GM19455 (cell line): ENCODE data around the gene ZDHHC3.

Source experiments
- ATAC-seq: cut with Tn5 transposase; IDR thresholded peaks from one replicate; pipeline ENCODE4 v1.9.1; 2021; ENCODE audit not compliant: unreplicated experiment

The ZDHHC3 gene

DNA sequence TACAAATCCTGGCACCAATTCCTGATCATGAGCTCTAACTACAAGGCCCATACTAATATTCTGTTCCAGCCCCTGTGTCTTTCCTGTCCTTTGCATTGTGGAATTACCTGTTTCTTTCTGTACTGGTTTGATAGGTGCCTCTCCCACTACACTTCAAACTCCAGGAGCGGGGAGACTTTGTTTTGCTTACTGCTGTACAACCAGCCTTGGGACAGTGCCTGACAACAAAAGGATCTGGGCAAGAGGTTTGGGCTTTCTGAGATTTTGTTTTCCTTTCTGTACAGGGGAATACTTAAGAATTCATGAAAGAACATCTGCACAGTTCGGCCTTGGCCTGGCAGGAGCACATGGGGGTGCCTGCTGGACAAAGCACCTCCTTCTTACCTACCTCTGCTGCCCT lies 45.1 kb downstream of the ZDHHC3 start:
- ATAC-seq = no peak

DNA sequence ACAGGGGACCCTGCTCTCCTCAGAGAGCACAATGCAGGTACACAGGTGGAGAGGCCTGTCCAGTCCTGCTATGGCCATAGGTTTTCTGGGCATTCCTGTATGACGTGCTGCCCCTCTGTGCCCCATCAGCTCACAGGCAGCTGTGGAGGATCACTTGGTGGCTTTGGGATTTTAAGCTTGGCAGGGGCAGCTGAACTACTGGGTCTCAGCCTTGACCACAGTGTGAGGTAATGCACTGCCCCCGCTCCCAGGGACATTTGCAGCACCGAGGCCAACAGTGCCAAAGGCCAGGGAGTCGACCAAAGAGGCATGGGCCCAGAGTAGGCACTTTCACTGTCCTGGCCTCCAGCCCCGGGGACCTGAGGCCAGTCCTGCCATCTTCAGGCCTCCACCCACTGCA lies 46.2 kb downstream of the ZDHHC3 start:
- no peak for ATAC-seq

DNA sequence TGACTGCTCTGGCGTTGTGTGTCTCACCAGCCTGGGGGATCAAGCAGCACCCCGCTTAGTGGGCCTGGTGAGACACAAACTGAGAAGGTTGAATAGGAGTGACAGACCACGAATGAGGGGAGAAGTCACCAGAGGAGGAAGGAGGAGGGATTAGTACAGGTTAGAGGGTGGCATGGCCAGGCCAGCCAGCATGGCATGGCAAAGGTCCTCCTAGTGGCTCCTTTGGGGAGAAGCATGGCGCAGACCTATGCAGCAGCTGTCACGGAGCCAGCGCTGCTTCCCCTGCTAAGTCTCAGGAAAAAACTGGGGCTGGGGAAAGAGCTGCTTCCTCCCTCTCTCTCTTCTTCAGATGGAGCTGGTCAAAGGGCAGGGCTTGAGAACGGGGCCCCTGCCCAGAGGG lies 48.6 kb downstream of the ZDHHC3 start:
- no peak for ATAC-seq

DNA sequence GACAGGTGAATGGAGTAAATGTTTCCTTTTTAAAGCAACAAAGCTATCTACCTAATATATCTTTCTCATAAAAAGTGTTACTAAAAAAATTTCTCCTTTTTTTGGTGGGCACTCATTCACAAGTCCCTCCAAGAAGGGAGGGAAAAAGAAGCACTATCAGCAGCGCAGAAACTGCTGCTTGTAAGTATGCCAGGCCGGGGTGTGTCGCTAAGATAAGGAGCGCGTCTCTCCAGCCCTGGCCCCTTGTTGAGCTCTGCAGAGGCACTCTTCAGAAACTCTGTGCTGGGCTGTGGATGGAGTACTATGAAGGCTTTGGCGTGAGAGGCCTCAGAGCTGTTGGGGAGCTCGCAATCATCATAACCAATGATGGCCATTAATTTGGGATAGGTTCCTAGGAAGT lies 49.1 kb downstream of the ZDHHC3 start:
- ATAC-seq = no peak

DNA sequence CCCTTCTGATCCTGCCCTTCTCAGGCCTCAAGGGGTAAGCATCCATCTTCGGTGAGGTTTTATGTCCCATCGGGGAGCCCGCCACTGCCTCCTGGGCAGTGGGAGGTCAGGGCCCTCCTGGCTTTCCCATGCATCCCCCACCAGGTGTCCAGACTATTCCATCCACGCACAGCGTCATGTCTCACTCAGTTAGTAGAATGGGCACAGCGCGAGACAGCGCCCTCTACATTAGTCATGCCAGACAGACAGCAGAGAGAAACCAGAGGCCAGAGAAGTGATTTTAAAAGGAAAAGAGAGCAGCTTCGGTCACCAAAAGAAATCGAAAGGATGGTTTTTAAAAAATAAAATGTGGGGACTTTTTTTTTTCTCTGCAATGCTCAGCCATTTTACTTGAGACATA lies 49.8 kb downstream of the ZDHHC3 start:
- ATAC-seq = no peak

DNA sequence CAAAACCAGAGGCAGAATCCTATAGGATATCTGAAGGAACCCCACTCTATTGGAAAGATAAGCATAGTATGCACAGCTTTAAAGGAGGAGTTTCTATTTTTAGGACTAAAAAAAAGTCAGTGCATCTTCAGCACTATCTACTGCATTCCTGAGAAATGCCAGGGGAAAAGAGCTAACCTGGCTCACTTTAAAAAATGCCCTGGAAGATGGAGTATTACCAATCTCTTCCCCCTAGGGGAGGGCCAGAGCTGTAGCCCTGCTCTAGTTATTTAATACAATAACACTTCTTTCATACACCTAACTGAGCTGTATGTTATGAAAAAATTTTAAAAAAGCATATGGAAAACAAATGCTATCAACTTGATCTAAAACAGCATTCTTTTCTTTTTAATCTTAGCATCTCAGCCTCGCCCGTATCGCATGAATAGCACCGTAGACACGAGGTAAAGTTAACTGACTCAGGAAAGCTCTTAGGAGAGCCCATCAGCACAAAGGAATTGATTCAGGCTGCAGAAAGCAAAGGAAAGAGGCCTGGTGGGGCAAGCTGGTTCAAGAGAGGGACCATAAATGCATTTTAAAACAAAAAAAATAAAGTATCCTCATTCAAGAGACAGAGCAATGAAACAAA lies 51.4 kb downstream of the ZDHHC3 start:
- no peak for ATAC-seq

DNA sequence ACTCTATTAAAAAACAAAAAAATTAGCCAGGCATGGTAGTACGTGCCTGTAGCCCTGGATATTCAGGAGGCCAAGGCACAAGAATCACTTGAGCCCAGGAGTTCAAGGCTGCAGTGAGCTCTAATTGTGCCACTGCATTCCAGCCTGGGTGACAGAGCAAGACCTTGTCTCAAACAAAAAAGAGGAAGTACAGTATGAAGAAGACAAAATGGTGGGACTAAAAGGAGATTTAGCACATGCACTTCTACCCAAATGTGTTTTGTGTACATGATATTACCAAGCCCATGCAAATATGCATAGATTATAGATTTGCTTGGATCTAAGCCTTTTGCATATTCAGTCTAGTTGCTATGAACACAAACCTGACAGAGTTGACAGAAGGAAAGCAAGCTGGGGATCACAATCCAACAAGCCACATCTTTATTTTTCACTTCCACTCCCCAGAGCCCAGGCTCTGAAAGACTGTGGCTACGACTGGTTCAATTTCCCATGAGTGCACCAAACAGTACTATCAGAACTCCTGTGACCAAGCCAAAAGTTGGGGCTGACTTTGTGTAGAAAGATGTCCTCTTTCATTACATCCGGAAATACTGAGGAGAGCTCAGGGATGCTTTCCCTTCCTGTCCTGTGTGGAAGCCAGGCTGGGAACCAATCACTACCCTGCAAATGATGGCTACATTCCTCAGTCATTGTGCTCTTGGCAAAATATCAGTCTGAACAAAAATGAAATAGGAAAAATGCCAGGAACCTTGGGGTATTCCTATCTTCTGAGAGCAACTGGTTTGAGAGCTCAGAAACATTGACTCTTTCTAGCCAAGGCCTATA lies 52.1 kb downstream of the ZDHHC3 start:
- no peak for ATAC-seq

DNA sequence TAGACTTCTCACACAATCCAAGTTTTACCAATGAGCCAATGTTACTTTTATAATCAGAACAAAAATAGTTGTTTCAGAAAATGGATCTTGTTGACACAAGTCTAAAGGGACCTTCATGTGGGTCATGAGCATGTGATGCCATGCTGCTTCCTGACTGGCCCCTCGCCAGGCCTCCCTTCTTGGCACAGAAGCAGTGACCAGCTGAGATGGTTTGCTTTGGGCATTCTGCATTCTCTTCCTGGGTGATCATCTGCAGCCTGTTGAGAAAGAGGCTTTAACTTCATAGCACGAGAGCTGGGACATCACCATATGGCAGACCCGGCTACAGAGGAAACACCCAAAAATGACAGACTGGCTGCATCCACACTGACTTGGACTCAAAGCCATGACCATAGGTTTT lies 55.9 kb downstream of the ZDHHC3 start:
- no peak for ATAC-seq

DNA sequence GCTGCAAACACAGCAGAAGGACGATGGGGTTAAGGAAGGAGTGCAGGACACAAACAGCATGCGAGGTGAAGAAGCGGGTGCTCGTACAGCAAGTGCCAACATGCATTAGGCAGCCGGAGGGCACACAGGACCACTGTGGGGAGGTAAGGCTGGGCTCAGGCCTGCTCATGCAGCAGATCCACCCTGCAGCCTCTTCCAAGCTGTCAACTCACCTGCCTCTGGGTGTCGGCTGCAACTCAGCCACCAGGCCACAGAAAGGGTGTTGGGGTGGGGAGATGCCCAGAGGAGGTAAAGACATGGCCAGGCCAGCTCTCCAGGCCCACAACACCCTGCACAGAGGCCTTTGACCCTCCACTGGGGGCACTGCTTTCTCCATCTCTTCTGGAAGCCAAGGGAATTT lies 57.4 kb downstream of the ZDHHC3 start:
- ATAC-seq = no peak

DNA sequence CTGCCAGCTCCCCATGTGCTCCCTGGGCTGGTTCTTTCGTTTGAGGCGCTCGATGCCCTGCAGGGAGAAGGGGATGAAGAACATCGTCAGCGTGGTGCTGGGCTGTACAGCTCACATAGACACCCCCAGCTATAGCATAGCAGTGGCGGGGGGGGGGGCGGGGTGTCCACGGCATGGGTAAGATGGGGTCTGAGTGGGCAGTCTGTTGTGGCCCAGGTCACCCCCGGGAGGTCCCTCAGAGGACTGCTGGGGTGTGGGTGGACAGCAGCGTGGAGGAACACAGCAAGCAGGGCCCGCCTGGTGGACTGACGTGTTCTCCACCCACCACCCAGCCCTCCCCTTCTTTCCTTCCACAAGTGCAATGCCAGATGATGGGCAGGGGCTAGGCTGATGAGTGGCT lies 57.9 kb downstream of the ZDHHC3 start:
- ATAC-seq = no peak

DNA sequence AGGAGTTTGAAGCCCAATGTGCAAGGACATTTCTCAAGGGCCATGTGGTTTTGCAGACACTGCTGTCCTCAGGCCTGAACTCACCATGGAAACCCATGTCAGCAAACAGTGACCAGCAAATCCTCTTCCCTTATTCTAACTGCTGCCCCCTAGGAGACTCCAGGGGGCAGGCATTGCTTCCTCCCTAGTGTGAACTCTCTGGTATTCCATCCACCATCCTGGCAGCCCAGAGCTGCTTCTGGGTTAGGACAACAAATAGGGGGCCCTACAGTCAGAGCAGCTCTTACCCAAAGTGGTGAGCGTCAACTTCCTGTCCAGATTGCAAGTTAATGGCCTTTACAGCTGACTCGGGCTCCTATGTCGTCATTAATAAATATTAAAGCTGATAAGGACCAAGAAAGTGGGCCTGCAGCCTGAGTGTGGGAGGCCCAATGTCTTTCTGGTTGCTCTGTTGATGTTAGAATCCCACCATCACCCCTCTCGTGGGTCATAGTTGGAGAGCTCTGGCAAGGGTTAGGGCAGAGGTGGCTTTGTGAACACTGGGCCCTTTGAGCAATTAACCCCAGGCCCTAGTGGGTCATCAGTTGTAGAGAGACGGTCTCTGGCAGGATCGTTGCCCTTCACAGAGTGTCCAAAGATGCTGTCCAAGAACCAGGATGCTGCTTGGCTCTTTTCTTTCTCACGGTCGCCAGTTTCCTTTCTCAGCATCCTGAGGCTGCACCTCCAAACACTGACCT lies 60.1 kb downstream of the ZDHHC3 start:
- ATAC-seq = no peak

DNA sequence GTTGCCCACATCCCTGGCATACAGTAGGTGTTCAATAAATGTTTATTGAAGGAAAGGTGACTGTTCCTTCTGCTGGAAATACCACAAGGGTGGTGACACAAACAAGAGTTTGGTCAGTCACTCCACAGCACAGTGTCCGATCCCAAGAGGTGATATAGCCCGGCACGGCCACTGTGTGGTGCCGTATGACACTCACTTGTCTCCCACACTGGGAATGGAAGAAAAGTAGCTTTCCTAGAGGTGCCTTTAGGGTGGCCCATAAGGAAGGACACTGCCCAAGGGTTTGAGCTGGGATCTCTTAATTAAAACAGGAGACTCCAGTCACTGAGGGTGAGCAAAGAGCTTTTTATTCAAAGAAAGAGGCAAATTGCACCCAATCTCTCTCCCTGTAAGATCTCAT lies 61.0 kb downstream of the ZDHHC3 start:
- no peak for ATAC-seq

DNA sequence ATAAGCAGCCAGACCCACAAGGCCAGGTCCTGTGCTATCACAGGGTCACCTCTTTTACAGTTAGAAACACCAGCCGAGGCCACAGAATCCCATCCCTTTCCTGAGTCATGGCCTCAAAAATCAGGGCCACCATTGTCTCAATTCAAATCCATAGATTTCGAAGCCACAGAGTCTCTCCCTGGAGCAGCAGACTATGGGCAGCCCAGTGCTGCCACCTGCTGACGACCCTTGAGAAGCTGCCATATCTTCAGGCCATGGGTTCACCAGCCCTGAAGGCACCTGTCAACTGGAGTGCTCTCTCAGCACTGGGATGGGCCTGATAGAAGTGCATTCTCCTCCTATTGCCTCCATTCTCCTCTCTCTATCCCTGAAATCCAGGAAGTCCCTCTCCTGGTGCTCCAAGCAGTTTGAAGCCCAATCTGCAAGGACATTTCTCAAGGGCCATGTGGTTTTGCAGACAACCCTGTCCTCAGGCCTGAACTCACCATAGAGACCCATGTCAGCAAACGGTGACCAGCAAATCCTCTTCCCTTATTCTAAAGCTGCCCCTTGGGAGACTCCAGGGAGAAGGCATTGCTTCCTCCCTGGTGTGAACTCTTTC lies 62.0 kb downstream of the ZDHHC3 start:
- ATAC-seq = no peak

DNA sequence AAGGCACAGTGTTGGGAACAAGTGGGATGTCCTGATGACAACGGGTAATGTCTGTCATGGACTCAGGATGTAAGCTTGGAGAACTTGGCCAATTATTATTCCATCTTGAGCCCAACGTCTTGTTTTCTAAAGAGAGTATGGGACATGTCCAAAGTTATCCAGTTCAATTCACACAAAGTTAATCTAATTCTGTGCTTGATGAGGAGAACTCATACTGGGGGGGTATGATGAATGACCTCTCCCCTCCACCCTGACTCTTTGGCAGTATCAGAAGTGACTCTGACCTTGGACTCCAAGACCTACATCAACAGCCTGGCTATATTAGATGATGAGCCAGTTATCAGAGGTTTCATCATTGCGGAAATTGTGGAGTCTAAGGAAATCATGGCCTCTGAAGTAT lies 65.3 kb downstream of the ZDHHC3 start:
- no peak for ATAC-seq

DNA sequence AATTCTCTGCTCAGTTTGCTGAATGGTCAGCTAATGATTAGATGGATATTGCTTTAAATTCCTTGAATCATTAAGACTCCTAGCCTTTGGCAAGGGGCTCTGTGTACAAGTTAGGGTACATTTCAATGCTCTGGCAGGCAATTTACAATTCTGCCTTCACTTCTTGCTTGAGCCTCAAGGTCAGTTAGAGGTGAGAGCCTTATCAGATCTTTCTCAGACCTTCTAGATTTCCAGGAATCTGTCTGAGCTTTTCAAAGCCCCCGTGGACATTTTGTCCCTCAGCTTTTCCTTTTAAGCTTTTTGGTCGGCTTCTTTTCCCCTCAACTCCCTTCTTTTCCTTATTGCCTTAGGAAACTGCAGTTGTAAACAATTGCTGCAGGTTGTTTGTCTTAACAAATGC lies 66.9 kb downstream of the ZDHHC3 start:
- no peak for ATAC-seq

DNA sequence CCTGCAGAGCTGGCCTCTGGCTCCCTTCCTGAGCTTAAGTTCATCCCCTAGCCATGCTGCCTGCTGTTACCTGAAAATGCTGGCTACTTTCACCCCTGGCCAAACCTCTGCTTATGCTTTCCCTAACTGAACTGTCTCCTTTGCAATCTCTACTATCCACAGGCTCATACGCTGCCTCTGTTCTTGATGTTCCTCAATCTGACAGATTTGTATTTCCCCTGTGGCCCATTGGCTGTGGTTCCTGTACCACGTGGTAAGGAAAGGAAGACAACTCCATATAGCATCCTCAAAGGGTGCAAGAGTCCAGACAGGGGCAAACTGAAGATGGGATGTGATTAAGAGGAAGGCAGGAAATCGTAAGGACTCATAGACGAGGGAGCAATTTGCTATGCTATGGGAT lies 68.4 kb downstream of the ZDHHC3 start:
- ATAC-seq = no peak

DNA sequence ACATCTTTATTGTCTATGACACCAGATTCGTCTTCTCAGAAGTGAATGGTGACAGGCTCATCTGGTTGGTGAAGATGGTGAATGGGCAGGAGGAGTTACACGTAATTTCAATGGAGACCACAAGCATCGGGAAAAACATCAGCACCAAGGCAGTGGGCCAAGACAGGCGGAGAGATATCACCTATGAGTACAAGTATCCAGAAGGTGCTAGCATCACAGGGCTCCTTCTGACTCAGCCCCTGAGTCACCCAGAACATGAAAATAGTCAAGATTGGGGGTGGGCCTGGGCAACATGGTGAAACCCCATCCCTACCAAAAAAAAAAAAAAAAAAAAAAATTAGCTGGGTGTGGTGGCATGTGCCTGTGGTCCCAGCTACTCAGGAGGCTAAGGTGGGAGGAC lies 69.0 kb downstream of the ZDHHC3 start:
- ATAC-seq = no peak

DNA sequence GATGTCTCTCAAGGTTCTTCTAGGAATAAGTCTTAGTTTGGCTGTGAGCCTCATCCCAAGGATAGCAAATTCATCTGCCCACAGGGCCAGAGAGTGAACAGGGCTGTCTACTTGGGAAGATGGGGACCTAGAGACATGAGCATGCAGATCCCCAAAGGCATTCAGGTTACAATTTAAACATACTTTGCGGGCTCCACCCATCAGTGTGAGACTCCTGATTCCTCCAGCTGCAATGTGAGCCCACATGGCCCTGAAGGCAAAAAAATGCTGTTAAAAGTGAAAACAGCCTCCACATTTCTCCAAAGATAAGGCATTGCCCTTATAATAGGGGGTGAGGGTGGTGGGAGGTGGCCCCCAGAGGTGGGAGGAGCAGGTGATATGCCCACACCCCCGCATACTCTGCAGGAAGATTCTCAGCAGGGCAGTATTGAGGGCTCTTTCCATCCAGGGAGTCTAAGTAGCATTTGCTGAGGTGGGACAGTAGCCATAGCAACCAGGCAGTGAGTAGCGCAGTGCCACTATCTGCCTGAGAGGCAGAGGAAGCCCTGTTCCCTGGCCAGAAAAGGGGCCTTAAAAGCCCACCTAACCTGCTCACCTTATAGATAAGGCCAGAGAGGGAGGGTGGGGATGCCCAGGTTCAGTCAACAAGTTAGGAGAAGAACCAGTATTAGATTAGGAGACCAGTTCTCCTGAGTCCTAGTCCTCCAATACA lies 70.4 kb downstream of the ZDHHC3 start:
- ATAC-seq = no peak

DNA sequence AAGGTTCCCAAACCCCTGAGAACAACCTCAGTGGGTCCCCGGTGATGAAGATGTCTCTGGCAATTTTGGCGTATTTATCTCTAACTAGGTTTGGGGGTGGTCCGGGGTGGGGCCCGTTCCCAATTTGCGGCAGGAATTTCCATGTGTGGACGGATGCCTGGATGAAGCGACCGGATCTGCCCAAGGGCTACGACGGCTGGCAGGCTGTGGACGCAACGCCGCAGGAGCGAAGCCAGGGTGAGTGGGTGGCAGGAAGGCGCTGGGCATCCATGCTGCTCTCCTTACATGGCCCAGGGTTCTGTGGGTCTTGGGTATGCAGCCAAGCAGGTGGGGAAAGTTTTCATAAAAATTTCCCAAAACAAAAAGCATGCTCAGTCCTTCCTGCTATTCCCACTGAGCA lies 72.2 kb downstream of the ZDHHC3 start:
- ATAC-seq = no peak

DNA sequence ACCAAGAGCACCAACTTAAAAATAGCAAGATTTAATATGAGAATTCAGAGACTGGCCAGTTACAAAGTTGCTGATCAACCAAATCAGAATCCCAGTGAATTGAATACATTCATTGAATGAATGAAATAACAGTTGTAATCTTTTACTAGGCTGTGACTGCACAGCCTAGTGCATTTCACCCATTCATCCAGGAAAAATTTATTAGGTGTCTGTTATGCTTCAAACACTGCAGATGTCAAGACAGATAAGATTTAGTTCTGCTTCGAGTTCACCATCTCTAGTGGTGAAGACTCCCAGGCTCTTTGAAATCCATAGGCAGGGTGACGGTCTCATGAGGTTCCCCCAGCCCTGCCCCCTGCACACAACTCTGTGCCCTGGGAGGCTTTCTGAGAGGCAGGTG lies 72.7 kb downstream of the ZDHHC3 start:
- no peak for ATAC-seq

DNA sequence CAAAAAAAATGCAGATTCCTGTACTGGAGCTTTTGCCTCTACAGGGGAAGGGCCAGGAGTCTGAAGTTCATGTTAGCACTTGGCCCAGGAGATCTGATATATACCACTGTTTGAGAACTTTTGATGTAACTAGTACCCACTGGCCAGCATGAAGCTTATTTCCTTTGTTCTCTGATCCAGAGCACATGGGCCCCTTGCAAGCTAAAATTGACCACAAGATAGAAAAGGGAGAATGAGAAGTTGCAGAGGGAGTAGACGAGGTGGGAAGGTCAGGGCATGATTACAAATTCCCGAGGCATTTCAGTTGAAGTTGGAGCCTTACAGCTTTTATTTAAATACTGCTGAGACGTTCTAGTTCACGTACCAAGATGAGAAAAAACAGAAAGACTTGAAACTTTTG lies 73.3 kb downstream of the ZDHHC3 start:
- no peak for ATAC-seq
